ENCODE results near the gene PDE11A. TPM values are rescaled to one million over a fixed set of nuclear protein-coding genes. Genes with fewer than 3 reads are reported as not detected.

PDE11A gene
- total RNA-seq, 1 experiment from 2014 or later, result 0.13 TPM

DNA sequence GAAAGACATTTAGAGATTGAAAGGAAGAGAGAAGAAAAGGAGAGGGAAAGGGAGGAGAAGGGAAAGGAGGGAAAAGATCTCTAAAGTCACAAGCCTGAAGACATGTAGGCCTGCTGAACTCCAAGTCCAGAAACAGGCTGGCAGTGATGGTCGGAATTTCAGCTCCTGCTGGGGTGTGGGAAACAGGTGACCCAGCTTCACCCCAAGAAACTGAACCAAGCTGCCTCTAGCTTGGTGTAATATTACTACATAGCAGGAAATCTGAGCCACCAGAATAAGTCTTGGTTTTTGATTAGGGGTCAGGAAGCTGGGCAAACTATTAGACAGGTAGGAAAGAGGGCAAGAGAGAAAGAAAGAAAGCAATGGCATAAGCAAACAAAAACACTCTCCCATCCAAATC, 185.8 kb downstream of the PDE11A start:
- Histone ChIP-seq H2BK12ac (ENCODE audit: insufficient read length, low read depth, low read length) (no peak overlapping the region), H3K14ac (ENCODE audit: insufficient read depth, low read length) (no peak overlapping the region), H3T11ph (ENCODE audit: low read length) (no peak overlapping the region), H3K4ac (ENCODE audit: low read depth, low read length) (no peak overlapping the region), H3K79me1 (ENCODE audit: insufficient read depth, low read depth, low read length, poor library complexity, severe bottlenecking) (no peaks in the 10 kb centered on the region), H3K9me3 (ENCODE audit: control insufficient read depth, low read depth, low read length) (no peaks in the 10 kb centered on the region), H3K23ac (ENCODE audit: insufficient read length, low read depth, low read length) (no peak overlapping the region), H2BK5ac (ENCODE audit: insufficient read length, low read length) (no peak overlapping the region), H3K9ac (ENCODE audit: extremely low read depth, insufficient read length, low read length) (no peak overlapping the region), H4K5ac (ENCODE audit: insufficient read length, low read depth, low read length) (no peak overlapping the region), H3K27ac (ENCODE audit: insufficient read length, low read depth, low read length) (no peak overlapping the region), H3K4me2 (ENCODE audit: insufficient read depth, insufficient read length, low read length) (no peak overlapping the region), H2AFZ (ENCODE audit: low read length) (no peak overlapping the region), H3K4me1 (ENCODE audit: insufficient read depth, low read length) (peaks cover 11% of the 10 kb centered on the region), H2AK5ac (ENCODE audit: insufficient read length, low read length) (no peak overlapping the region), H3K23me2 (ENCODE audit: insufficient read length, low read depth, low read length, poor library complexity, severe bottlenecking) (no peaks in the 10 kb centered on the region), H3K27me3 (ENCODE audit: insufficient read depth, low read length) (no peaks in the 10 kb centered on the region; the same call in 1 of the 2 replicates), H4K91ac (ENCODE audit: insufficient read length, low read depth, low read length) (no peak overlapping the region), H3K18ac (ENCODE audit: insufficient read length, low read depth, low read length) (no peak overlapping the region), H4K20me1 (ENCODE audit: control insufficient read depth, insufficient read depth, insufficient read length) (no peaks in the 10 kb centered on the region), H2BK20ac (ENCODE audit: low read depth, low read length, poor library complexity, severe bottlenecking) (no peak overlapping the region), H2BK15ac (ENCODE audit: low read depth, low read length) (no peak overlapping the region), H4K8ac (replicated peaks; ENCODE audit: insufficient read length, low read depth, low read length) (no peak overlapping the region), H3K56ac (ENCODE audit: insufficient read length, low read depth, low read length) (no peak overlapping the region), H3K79me2 (ENCODE audit: insufficient read depth, low read length) (no peaks in the 10 kb centered on the region), H2BK120ac (ENCODE audit: low read depth, low read length, poor library complexity, severe bottlenecking) (no peak overlapping the region)
- Mint-ChIP-seq H3K27ac (no peak overlapping the region), H3K4me1 (peaks cover 22% of the 10 kb centered on the region in 2 experiments), H3K9me3 (no peaks in the 10 kb centered on the region; a peak in 1 of 5 replicates), H3K36me3 (ENCODE audit: insufficient read depth in 1 of 3, low read depth in 3 of 3) (no peaks in the 10 kb centered on the region), H3K4me3 (no peak overlapping the region), H3K27me3 (ENCODE audit: low read depth) (no peaks in the 10 kb centered on the region)
- WGBS (ENCODE audit: extremely low coverage, insufficient read length, low lambda C conversion rate), result no CpG with 5 or more reads among the region's 1 CpG
- TF ChIP-seq, protein P1, sequence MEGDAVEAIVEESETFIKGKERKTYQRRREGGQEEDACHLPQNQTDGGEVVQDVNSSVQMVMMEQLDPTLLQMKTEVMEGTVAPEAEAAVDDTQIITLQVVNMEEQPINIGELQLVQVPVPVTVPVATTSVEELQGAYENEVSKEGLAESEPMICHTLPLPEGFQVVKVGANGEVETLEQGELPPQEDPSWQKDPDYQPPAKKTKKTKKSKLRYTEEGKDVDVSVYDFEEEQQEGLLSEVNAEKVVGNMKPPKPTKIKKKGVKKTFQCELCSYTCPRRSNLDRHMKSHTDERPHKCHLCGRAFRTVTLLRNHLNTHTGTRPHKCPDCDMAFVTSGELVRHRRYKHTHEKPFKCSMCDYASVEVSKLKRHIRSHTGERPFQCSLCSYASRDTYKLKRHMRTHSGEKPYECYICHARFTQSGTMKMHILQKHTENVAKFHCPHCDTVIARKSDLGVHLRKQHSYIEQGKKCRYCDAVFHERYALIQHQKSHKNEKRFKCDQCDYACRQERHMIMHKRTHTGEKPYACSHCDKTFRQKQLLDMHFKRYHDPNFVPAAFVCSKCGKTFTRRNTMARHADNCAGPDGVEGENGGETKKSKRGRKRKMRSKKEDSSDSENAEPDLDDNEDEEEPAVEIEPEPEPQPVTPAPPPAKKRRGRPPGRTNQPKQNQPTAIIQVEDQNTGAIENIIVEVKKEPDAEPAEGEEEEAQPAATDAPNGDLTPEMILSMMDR (conservative IDR thresholded peaks at IDR 0.05), result no peak
- no peak for DNase-seq
